Measurements from ENCODE around the gene PISD.

PISD gene

DNA sequence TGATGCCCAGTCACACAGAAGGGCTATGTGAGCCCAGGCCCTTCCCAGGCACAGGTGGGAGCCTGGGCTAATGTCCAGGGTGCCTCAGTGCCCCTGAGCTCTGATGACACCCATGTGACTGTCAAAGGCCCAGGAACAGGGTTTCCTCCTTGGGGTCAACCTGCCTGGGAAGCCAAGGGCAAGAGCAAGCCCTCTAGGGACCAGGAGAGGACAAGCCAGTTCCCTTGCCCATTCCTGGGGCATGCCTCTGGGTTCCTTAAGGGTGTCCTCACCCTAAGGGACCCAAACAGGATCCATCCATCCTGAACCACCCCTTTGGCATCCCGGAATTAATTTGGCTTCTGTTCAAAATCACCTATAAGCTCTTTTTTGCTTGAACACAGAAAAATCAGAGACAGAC is 39.0 kb downstream of the PISD start:
- no peaks in the 10 kb centered on the region for H3K27me3 ChIP-seq (ENCODE audit: insufficient read depth, low read length)
- H3K4me3 ChIP-seq (ENCODE audit: low read depth, low read length, poor library complexity, severe bottlenecking), result no peak overlapping the region
- H2AFZ ChIP-seq (ENCODE audit: low read length), result no peak overlapping the region
- H3K27ac ChIP-seq (ENCODE audit: low read depth, low read length, poor library complexity, severe bottlenecking), result no peak overlapping the region
- no peak overlapping the region for H3K4me2 ChIP-seq (ENCODE audit: low read length)
- peaks cover 61% of the 10 kb centered on the region for H3K36me3 ChIP-seq (ENCODE audit: insufficient read depth, low read length)
- no peaks in the 10 kb centered on the region for H3K79me2 ChIP-seq (ENCODE audit: insufficient read depth, low read length)
- H3K9me3 ChIP-seq (ENCODE audit: low read length), result no peaks in the 10 kb centered on the region
- H3F3A ChIP-seq (ENCODE audit: insufficient read depth, low read length), result no peaks in the 10 kb centered on the region
- no peaks in the 10 kb centered on the region for H3K9me2 ChIP-seq (ENCODE audit: low read depth, low read length)
- H3K4me1 ChIP-seq (ENCODE audit: insufficient read depth, low read length, severe bottlenecking), result peaks cover 21% of the 10 kb centered on the region
- H3K9ac ChIP-seq (ENCODE audit: low read length), result no peak overlapping the region; the same call in 1 of the 2 replicates
- TF ChIP-seq EZH2 (IDR thresholded peaks at IDR 0.05; ENCODE audit: borderline replicate concordance, low read length), result no peak
- TF ChIP-seq, protein P1, sequence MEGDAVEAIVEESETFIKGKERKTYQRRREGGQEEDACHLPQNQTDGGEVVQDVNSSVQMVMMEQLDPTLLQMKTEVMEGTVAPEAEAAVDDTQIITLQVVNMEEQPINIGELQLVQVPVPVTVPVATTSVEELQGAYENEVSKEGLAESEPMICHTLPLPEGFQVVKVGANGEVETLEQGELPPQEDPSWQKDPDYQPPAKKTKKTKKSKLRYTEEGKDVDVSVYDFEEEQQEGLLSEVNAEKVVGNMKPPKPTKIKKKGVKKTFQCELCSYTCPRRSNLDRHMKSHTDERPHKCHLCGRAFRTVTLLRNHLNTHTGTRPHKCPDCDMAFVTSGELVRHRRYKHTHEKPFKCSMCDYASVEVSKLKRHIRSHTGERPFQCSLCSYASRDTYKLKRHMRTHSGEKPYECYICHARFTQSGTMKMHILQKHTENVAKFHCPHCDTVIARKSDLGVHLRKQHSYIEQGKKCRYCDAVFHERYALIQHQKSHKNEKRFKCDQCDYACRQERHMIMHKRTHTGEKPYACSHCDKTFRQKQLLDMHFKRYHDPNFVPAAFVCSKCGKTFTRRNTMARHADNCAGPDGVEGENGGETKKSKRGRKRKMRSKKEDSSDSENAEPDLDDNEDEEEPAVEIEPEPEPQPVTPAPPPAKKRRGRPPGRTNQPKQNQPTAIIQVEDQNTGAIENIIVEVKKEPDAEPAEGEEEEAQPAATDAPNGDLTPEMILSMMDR (IDR thresholded peaks at IDR 0.05; ENCODE audit: low read length), result no peak
- no peaks in the 10 kb centered on the region for H4K20me1 ChIP-seq (ENCODE audit: insufficient read depth, low read length)

DNA sequence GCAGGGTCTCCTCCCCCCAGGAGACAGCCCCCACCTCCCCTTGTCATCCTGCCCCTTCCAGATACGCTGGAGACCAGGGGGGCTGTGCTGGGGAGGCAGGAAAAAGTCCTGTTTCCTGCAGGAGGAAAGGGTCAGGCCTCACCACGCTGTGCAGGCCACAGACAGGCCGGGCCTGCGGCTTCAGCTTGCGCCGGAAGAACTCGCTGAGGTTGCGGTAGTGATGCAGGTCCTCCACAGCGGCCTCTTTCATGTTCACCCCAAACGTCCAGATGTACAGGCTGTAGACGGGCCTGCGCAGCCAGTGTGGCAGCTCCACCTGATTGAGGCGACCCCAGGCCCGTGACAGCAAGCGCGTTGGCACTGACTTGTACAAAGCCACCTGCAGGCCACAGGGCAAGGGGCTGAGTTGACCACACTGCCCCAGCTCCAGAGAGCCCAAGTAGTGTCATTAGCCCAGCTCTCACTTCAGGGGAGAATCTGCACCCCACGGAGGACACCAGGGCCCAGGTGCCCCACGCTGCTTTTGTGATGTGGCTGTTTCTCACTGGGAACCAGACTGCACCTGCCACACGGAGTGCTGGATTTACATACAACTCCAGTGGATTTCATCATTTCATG is 40.4 kb downstream of the PISD start:
- H3K36me3 ChIP-seq (ENCODE audit: insufficient read depth, low read length), result peaks cover 68% of the 10 kb centered on the region
- no peaks in the 10 kb centered on the region for H3F3A ChIP-seq (ENCODE audit: insufficient read depth, low read length)
- no peak overlapping the region for H2AFZ ChIP-seq (ENCODE audit: low read length)
- no peak overlapping the region for H3K9ac ChIP-seq (ENCODE audit: low read length)
- H3K4me1 ChIP-seq (ENCODE audit: insufficient read depth, low read length, severe bottlenecking), result peaks cover 13% of the 10 kb centered on the region
- no peaks in the 10 kb centered on the region for H3K27me3 ChIP-seq (ENCODE audit: insufficient read depth, low read length)
- H4K20me1 ChIP-seq (ENCODE audit: insufficient read depth, low read length), result no peaks in the 10 kb centered on the region
- H3K79me2 ChIP-seq (ENCODE audit: insufficient read depth, low read length), result no peaks in the 10 kb centered on the region
- no peak for TF ChIP-seq EZH2 (IDR thresholded peaks at IDR 0.05; ENCODE audit: borderline replicate concordance, low read length)
- TF ChIP-seq, protein P1 (IDR thresholded peaks at IDR 0.05; ENCODE audit: low read length), result no peak
- H3K4me3 ChIP-seq (ENCODE audit: low read depth, low read length, poor library complexity, severe bottlenecking), result no peak overlapping the region
- H3K9me2 ChIP-seq (ENCODE audit: low read depth, low read length), result no peaks in the 10 kb centered on the region
- H3K9me3 ChIP-seq (ENCODE audit: low read length), result no peaks in the 10 kb centered on the region
- no peak overlapping the region for H3K27ac ChIP-seq (ENCODE audit: low read depth, low read length, poor library complexity, severe bottlenecking)
- H3K4me2 ChIP-seq (ENCODE audit: low read length), result no peak overlapping the region

DNA sequence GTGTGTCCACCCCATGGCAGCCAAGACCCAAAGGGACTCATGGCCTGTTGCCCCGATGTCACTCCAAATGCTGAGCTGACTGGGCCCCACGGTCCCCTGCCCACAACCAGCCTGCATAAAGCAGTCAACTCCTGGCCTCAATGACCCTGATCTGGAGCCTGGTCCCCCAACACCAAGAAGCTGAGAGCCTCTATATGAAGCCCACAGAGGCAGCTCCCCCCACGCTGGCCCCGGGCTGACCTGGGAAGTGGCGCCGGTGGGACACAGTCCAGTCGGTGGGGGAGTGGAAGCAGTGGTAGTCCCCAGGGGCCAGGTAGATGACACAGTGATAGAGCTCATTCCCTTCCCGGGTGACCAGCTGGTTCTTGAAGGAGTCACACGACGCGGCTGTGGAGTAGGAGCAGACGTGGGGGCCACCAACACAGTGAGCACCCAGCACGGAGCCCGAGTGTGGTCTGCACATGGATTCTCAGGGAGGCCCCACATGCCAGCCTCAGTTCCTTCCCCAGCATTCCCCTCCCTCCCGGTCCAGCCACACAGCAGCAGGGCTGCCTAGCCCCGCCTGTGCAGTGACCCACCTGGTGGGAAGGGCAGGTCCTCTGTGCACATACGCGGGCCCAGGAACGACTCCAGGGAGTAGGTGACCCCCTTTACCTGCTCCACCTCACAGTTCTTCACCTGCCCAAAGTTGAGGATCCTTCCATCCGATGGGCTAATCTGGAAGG is 41.1 kb downstream of the PISD start:
- Histone ChIP-seq H3K4me1 (ENCODE audit: insufficient read depth, low read length, severe bottlenecking) (peaks cover 7% of the 10 kb centered on the region), H3K79me2 (ENCODE audit: insufficient read depth, low read length) (no peaks in the 10 kb centered on the region), H3K9ac (ENCODE audit: low read length) (no peak overlapping the region), H2AFZ (ENCODE audit: low read length) (no peak overlapping the region), H4K20me1 (ENCODE audit: insufficient read depth, low read length) (no peaks in the 10 kb centered on the region), H3K4me2 (ENCODE audit: low read length) (no peak overlapping the region), H3K36me3 (ENCODE audit: insufficient read depth, low read length) (peaks cover 71% of the 10 kb centered on the region), H3K4me3 (ENCODE audit: low read depth, low read length, poor library complexity, severe bottlenecking) (no peak overlapping the region), H3K9me3 (ENCODE audit: low read length) (no peaks in the 10 kb centered on the region), H3F3A (ENCODE audit: insufficient read depth, low read length) (no peaks in the 10 kb centered on the region), H3K27me3 (ENCODE audit: insufficient read depth, low read length) (no peaks in the 10 kb centered on the region), H3K27ac (ENCODE audit: low read depth, low read length, poor library complexity, severe bottlenecking) (no peak overlapping the region), H3K9me2 (ENCODE audit: low read depth, low read length) (no peaks in the 10 kb centered on the region)
- TF ChIP-seq EZH2 (IDR thresholded peaks at IDR 0.05; ENCODE audit: borderline replicate concordance, low read length), result no peak
- TF ChIP-seq, protein P1 (IDR thresholded peaks at IDR 0.05; ENCODE audit: low read length), result no peak
